GM06990 (cell line): ENCODE measurements around the gene MAIP1.

Source experiments
- DNase-seq: peaks from one replicate; pipeline ENCODE4 v3.0.0-alpha.2; 2011; ENCODE audit not compliant: insufficient read length; ENCODE audit errors: extremely low read depth
- H3K27me3 ChIP-seq: replicated peaks from 2 replicates; pipeline ENCODE4 v1.6.0; 2011; ENCODE audit warnings: low read length; ENCODE audit not compliant: control insufficient read depth, insufficient read depth
- H3K36me3 ChIP-seq: 2 replicates; pipeline ENCODE4 v1.5.1; 2011; ENCODE audit warnings: low read length; ENCODE audit not compliant: control insufficient read depth, insufficient read depth
- H3K4me3 ChIP-seq: replicated peaks from 2 replicates; pipeline ENCODE4 v1.5.1; 2011; ENCODE audit warnings: low read depth, mild to moderate bottlenecking, control low read depth, low read length
- TF ChIP-seq, protein P1 (sequence below): IDR thresholded peaks from 2 replicates; pipeline ENCODE4 v1.5.1; 2011; ENCODE audit warnings: low read length, control low read depth, mild to moderate bottlenecking, inconsistent platforms; ENCODE audit not compliant: insufficient read depth, poor library complexity, severe bottlenecking

Gene MAIP1, protein sequence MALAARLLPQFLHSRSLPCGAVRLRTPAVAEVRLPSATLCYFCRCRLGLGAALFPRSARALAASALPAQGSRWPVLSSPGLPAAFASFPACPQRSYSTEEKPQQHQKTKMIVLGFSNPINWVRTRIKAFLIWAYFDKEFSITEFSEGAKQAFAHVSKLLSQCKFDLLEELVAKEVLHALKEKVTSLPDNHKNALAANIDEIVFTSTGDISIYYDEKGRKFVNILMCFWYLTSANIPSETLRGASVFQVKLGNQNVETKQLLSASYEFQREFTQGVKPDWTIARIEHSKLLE

DNA sequence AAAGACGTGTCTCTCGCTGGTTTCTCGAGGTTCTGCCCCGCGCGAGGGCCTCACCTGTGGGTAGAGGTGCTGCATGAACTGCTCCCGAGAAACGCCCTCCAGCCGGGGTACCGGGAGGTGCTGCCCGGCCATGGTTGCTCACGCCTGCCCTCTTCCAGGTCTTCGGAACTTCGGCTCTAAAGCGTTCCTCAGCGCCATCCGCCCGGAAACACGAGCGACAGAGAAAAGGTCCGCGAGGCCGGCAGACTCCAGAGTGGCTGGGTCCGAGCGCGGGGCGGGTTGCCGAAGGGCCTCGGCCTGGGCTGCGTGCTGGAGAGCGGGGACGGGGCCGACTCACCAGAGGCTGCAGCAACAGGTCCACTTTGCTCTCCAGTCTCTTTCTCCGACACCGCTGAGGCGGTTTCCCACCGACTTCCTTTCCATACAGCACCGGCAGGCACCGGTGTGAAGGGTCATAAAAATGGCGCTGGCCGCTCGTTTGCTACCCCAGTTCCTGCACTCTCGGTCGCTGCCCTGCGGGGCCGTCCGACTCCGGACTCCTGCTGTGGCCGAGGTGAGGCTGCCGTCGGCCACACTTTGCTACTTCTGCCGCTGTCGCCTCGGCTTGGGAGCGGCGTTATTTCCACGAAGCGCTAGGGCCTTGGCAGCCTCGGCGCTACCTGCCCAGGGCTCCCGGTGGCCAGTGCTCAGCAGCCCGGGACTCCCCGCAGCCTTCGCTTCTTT, at the start of gene MAIP1, which contains the start of gene TYW5:
Gene MAIP1, plus strand, starts transcription at position 244 of the 723 bp plus-strand sequence. Its CDS starts 217 bp downstream, at position 461.
Gene TYW5, minus strand, starts transcription at position 153 of the 723 bp plus-strand sequence. Its CDS starts 21 bp downstream, at position 132.
- Histone ChIP-seq H3K36me3 (peaks cover 3% of the 10 kb centered on the region), H3K27me3 (no peaks in the 10 kb centered on the region), H3K4me3 (peak within 1 kb of the TSS; percentile 99)
- peak; percentile 90 for DNase-seq
- TF ChIP-seq, protein P1, sequence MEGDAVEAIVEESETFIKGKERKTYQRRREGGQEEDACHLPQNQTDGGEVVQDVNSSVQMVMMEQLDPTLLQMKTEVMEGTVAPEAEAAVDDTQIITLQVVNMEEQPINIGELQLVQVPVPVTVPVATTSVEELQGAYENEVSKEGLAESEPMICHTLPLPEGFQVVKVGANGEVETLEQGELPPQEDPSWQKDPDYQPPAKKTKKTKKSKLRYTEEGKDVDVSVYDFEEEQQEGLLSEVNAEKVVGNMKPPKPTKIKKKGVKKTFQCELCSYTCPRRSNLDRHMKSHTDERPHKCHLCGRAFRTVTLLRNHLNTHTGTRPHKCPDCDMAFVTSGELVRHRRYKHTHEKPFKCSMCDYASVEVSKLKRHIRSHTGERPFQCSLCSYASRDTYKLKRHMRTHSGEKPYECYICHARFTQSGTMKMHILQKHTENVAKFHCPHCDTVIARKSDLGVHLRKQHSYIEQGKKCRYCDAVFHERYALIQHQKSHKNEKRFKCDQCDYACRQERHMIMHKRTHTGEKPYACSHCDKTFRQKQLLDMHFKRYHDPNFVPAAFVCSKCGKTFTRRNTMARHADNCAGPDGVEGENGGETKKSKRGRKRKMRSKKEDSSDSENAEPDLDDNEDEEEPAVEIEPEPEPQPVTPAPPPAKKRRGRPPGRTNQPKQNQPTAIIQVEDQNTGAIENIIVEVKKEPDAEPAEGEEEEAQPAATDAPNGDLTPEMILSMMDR = peak; percentile 24

DNA sequence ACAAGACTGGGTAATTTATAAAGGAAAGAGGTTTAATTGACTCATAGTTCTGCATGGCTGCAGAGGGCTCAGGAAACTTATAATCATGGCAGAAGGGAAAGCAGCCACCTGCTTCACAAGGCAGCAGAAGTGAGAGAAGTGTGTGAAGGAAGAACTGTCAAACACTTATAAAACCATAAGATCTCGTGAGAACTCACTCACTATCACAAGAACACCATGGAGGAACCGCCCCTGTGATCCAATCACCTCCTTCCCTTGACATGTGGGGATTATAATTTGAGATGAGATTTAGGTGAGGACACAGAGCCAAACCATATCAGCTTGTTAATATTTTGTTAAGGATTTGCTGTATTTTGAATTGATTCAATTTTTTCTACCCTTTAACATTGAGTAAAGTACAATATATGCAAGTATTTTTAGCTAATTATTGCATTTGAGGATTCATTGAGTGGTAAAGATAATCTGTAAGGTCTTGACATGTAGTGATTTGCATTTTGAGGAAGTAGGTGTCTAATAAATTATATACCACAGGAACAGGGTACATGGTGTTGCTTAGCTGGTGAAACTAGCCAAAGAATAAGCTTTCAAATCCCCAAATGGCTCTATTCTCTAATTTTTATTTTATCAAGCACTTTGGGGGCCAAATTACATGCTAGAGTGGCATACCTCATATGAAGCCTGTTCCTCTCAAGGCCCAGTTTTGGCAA, 48.2 kb upstream of the MAIP1 start:
- TF ChIP-seq, protein P1 = no peak
- no peaks in the 10 kb centered on the region for H3K27me3 ChIP-seq
- DNase-seq = no peak
- no peaks in the 10 kb centered on the region for H3K36me3 ChIP-seq
- no peak overlapping the region for H3K4me3 ChIP-seq

DNA sequence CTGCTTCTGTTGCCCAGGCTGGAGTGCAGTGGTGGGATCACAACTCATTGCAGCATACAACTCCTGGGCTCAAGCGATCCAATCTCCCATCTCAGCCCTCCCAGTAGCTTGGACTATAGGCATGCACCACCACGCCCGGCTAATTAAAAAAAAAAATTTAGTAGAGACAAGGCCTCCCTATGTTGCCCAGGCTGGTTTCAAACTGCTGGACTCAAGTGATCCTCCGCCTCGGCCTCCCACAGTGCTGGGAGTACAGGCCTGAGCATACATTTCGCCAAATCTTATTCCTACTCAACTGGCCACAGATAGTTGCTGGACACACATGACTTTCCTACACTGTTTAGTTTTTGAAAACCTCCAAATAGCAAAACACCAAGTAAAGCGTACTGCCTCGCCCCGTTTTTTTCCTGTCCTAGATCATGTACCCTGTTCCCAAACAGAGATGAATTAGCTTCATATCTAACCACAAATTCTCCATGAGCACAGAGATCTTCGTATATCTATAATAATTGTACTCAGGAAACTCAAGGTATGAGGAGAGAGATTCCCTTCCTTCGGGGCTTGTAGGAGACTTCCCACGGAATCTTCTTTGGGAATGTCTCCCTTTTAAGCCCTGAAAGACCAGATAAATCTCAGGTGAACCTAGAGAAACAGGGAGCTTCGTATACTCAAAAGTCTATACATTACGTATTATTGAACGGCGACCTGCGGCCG, 44.9 kb upstream of the MAIP1 start:
- Histone ChIP-seq H3K4me3 (peak overlapping the region; percentile 88), H3K27me3 (no peaks in the 10 kb centered on the region)
- DNase-seq = no peak

DNA sequence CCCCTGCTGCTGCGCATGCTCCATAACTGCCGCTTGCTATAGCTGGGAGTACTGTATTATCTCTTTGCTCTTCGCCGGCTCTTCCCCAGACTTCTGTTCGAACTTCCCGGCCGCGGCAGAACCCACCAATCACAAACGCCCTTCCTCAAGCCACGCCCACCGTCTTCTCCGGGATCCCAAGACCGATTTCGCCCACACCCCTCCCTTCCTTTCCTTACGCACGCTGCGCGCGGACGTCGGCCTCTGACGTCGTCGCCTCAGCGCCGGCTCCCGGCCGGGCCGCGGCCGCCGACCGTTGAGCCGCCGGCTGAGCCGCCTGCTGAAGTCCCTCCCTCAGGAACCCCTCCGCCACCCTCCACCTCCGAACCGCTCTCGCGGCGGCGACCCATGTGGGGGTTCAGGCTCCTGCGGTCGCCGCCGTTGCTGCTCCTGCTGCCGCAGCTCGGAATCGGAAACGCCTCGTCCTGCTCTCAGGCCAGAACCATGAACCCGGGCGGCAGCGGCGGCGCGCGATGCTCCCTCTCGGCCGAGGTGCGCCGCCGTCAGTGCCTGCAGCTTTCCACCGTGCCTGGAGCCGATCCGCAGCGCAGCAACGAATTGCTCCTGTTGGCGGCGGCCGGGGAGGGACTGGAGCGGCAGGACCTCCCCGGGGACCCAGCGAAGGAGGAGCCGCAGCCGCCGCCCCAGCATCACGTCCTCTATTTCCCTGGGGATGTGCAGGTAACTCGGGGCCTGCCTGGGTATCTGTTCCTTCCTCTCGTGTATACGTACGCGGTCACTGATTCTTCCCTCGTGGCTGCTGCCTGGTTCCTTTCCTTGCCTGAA, 44.1 kb upstream of the MAIP1 start, which contains the start of gene C2orf69:
Gene C2orf69, plus strand, starts transcription at position 242 of the 825 bp plus-strand sequence. Its CDS starts 146 bp downstream, at position 388.
- peak; percentile 97 for DNase-seq
- peaks cover 1% of the 10 kb centered on the region; the same call in 1 of the 2 replicates for H3K36me3 ChIP-seq
- no peaks in the 10 kb centered on the region for H3K27me3 ChIP-seq
- peak within 1 kb of the TSS; percentile 88 for H3K4me3 ChIP-seq
- TF ChIP-seq, protein P1 = peak; percentile 10

More for the DNA sequence above, 44.9 kb upstream of the MAIP1 start:
- TF ChIP-seq, protein P1 = no peak
- no peaks in the 10 kb centered on the region for H3K36me3 ChIP-seq
